Lower lobe of right lung (tissue), 2 donors: ENCODE results near the gene SPRY4. TPM values are rescaled to one million over a fixed set of nuclear protein-coding genes. Genes with fewer than 3 reads are reported as not detected.

Experiments
- ATAC-seq, 2 donors: fragments of 200-7000 bp; cut with Tn5 transposase; one replicate each; pipeline ENCODE4 v1.9.1; 2020 to 2022; ENCODE audit warnings: mild to moderate bottlenecking in 2 of 2, moderate library complexity in 2 of 2
- DNase-seq: peaks from one replicate; pipeline ENCODE4 v3.0.0-alpha.2; 2020
- H3K27ac ChIP-seq: fragments of 200-600 bp; one replicate; pipeline ENCODE4 v1.8.0; 2022
- H3K27me3 ChIP-seq: fragments of 200-600 bp; one replicate; pipeline ENCODE4 v1.8.0; 2022; ENCODE audit warnings: low read depth
- H3K36me3 ChIP-seq: fragments of 200-600 bp; one replicate; pipeline ENCODE4 v1.8.0; 2022; ENCODE audit warnings: mild to moderate bottlenecking
- H3K4me1 ChIP-seq: fragments of 200-600 bp; one replicate; pipeline ENCODE4 v1.8.0; 2022
- H3K4me3 ChIP-seq: fragments of 200-600 bp; one replicate; pipeline ENCODE4 v1.8.0; 2022; ENCODE audit warnings: mild to moderate bottlenecking
- H3K9me3 ChIP-seq: fragments of 200-600 bp; one replicate; pipeline ENCODE4 v1.8.0; 2022
- intact Hi-C: fragments of 100-400 bp; cut with DNase I; formaldehyde crosslinking; loops from one replicate; pipeline ENCODE4 v1.11.0; 2022
- total RNA-seq: library from RNA; stranded (reverse); fragmentation: NEBNext Ultra II Directional; extraction: Animal tissue kit (Norgen Biotek cat#: 25700); gene quantifications from one replicate; pipeline ENCODE4 v1.2.1, GENCODE V29; 2021
- TF ChIP-seq, protein P1 (sequence below): fragments of 200-600 bp; IDR thresholded peaks from one replicate; pipeline ENCODE4 v1.8.0; 2022; ENCODE audit warnings: antibody characterized with exemption, mild to moderate bottlenecking
- donor health status: DM: no; HTN: yes; CAD: no; lungs with severe emphysema.

The SPRY4 gene
- total RNA-seq, 1 donor from 2014 or later: 42.7 TPM

DNA sequence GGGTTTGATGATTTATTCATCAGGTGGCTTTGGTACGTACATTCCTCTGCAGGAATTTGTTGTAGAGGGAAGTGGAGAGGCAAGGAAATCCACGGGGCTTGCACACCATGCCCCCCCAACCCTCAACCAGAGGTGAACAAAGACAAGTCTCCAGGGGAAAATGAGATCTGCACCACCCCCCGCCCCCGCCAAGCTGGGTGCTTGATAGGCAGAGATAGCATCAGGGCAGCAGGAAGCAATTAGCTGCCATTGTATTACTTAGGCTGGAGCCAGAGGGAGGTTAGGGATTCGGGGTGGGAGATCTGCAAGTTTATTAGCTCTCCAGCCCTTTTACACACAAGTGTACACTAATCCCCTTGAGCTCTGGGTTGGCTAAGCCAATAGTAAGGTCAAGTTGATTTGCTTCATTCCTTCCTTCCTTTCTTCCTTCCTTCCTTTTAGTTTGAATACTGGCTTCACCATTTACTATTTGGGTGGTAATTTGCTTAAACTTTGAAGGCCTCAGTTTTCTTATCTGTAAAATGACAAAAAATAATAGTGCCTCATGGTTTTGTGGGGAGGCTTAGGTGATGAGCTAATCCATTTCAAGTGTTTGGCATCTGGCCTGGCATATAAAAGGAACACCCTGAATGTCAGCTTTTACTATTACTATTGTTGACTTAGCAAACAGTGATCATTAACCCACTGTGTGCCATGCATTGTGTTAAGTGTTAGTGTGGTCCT lies 34.1 kb downstream of the SPRY4 start:
- Histone ChIP-seq H3K4me1 (peaks cover 22% of the 10 kb centered on the region), H3K4me3 (no peak overlapping the region), H3K36me3 (no peaks in the 10 kb centered on the region), H3K27me3 (no peaks in the 10 kb centered on the region), H3K27ac (no peak overlapping the region), H3K9me3 (no peaks in the 10 kb centered on the region)
- intact Hi-C loops: no loop called here
- TF ChIP-seq, protein P1, sequence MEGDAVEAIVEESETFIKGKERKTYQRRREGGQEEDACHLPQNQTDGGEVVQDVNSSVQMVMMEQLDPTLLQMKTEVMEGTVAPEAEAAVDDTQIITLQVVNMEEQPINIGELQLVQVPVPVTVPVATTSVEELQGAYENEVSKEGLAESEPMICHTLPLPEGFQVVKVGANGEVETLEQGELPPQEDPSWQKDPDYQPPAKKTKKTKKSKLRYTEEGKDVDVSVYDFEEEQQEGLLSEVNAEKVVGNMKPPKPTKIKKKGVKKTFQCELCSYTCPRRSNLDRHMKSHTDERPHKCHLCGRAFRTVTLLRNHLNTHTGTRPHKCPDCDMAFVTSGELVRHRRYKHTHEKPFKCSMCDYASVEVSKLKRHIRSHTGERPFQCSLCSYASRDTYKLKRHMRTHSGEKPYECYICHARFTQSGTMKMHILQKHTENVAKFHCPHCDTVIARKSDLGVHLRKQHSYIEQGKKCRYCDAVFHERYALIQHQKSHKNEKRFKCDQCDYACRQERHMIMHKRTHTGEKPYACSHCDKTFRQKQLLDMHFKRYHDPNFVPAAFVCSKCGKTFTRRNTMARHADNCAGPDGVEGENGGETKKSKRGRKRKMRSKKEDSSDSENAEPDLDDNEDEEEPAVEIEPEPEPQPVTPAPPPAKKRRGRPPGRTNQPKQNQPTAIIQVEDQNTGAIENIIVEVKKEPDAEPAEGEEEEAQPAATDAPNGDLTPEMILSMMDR: no peak
- ATAC-seq (peak in 1 of 2 donors; percentile 42), DNase-seq (no peak)

GRCh38 chr5:142289708-142290576 lies 34.9 kb downstream of the SPRY4 start:
- Histone ChIP-seq H3K27ac (no peak overlapping the region), H3K27me3 (no peaks in the 10 kb centered on the region), H3K9me3 (no peaks in the 10 kb centered on the region), H3K4me3 (no peak overlapping the region), H3K36me3 (no peaks in the 10 kb centered on the region), H3K4me1 (peaks cover 14% of the 10 kb centered on the region)
- ATAC-seq (no peak), DNase-seq (no peak)
- TF ChIP-seq, protein P1: no peak
- intact Hi-C loops: no loop called here

DNA sequence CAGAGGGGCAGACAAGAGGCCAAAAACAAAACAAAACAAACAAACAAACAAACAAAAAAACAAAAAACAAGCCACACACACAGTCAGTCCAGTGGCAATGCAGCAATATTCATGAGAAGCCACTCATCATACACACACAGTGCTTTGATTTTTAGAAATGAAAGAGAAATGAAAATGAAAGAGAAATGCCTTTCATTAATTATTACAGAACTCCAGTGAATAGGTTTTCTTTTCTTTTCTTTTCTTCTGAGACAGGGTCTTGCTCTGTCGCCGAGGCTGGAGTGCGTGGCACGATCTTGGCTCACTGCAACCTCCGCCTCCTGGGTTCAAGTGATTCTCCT lies 36.9 kb downstream of the SPRY4 start:
- intact Hi-C loops: no loop called here
- Histone ChIP-seq H3K4me3 (no peak overlapping the region), H3K9me3 (no peaks in the 10 kb centered on the region), H3K4me1 (peaks cover 14% of the 10 kb centered on the region), H3K27me3 (no peaks in the 10 kb centered on the region), H3K27ac (peak overlapping the region; percentile 11), H3K36me3 (no peaks in the 10 kb centered on the region)
- TF ChIP-seq, protein P1: no peak
- DNase-seq (no peak), ATAC-seq (no peak)

DNA sequence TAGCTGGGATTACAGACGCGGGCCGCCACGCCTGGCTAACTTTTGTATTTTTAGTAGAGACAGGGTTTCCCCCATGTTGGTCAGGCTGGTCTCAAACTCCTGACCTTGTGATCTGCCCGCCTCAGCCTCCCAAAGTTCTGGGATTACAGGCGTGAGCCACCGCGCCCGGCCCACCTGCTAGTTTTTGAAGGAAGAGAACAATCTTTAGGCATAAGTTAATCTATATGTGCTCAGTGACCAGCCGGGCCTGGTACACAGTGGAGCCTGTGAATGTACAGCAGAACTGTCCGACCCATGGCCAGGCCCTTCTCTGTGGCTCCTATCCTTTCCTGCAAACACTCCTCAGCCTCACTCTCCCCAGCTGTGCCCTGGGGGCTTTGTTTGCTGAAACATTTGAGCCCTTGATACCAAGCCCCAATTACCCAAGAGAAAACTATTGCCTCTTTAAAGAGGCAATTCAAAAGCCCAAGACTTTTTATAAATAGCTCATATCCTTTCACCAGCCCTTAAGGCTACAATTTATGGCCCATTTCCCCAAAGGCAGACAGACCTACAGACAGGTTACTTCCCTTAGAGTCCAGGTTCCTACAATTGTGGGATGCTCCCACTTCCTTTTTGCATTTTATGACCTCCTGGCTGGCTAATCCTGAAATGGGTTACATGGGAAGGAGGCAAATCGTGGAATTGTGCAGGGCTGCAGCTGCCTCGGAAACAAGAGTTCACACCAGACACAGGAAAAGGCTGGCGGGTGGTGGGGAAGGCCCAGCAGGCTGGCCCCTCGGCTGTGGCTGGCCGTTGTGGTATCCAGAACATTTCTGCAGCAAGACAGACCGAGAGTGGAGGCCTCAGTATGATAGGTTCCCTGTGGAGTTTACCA lies 37.5 kb downstream of the SPRY4 start:
- Histone ChIP-seq H3K4me3 (no peak overlapping the region), H3K36me3 (no peaks in the 10 kb centered on the region), H3K9me3 (no peaks in the 10 kb centered on the region), H3K27ac (peak overlapping the region; percentile 11), H3K4me1 (peaks cover 14% of the 10 kb centered on the region), H3K27me3 (no peaks in the 10 kb centered on the region)
- ATAC-seq (no peak), DNase-seq (no peak)
- TF ChIP-seq, protein P1: no peak
- intact Hi-C loops: no loop called here

GRCh38 chr5:142286111-142286510 lies 38.7 kb downstream of the SPRY4 start:
- peaks cover 12% of the 10 kb centered on the region for H3K4me1 ChIP-seq
- DNase-seq: no peak
- H3K27ac ChIP-seq: no peak overlapping the region
- H3K27me3 ChIP-seq: no peaks in the 10 kb centered on the region
- TF ChIP-seq, protein P1: no peak
- H3K4me3 ChIP-seq: no peak overlapping the region
- intact Hi-C loops: no loop called here
- no peaks in the 10 kb centered on the region for H3K36me3 ChIP-seq
- ATAC-seq: no peak
- no peaks in the 10 kb centered on the region for H3K9me3 ChIP-seq
